Stimulated activated CD4-positive, alpha-beta T cell treated with anti-CD3 and anti-CD28 coated beads, Interleukin-2, amount 100 ng/mL, for 4 hours (primary cell): ENCODE results near the gene SHLD1.

Source experiments
- DNase-seq: peaks from one replicate; pipeline ENCODE4 v3.0.0-alpha.2; 2020; ENCODE audit warnings: low read depth

Gene SHLD1

DNA sequence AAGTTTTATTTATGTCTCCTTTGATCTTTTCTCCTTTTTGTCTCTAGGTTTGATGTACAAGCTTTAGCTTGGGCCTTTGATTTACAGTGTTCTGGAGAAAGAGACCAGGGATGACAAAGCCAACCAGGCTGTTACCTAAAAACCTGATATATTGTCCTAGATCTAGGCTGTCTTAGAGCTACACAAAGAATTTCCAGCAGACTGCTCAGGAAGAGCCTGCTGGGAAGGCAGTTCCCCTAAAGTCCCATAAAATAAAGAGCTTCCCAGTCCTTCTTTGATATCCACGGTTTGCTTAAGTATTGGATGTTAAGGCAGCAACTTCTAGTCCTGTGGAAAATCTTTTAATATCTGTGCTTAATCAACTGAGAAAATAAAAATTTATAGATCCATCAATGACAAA is 70.5 kb downstream of the SHLD1 start:
- DNase-seq, result no peak

DNA sequence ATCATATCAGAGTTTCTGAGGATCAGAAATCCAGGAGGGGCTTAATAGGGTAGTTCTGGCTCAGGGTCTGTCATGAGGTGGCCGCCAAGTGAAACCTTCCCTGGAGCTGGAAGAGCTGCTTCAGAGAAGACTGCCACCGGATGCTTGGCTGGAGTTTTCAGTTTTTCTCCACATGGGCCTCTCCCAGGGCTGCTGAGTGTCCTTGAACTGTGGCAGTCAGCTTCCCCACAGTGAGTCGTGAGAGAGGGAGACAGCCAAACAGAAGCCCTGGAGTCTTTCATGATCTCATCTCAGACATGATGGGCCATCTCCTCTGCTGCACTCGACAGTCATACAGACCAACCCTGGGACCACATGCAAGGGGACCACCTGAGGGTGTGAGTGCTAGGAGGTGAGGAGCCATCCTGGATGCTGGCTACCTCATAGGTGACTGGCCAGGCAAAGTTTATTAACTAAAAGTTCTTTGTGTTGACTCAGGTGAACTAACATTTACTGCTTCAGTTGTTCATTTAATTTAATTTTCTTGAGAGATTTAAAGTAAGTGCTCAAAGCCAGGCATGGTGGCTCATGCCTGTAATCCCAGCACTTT is 71.5 kb downstream of the SHLD1 start:
- DNase-seq, result no peak

DNA sequence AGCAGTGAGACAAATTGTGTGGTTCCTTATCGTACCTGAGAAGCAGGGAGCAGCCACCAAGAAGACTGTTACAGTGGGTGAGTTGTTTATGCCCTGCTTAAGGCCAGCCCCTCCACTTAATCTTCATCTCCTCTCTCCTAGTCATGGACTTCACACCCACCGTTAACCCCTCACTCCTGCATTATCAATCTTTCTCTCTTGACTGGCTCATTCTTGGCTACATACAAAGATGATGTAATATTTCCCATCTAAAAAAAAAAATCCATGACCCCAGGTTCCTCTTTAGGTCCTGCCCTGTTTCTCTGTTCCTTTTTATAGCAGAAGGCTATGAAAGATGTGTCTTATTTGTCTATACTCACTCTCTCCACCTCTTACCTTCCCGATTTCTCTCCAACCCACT is 72.4 kb downstream of the SHLD1 start:
- no peak for DNase-seq

DNA sequence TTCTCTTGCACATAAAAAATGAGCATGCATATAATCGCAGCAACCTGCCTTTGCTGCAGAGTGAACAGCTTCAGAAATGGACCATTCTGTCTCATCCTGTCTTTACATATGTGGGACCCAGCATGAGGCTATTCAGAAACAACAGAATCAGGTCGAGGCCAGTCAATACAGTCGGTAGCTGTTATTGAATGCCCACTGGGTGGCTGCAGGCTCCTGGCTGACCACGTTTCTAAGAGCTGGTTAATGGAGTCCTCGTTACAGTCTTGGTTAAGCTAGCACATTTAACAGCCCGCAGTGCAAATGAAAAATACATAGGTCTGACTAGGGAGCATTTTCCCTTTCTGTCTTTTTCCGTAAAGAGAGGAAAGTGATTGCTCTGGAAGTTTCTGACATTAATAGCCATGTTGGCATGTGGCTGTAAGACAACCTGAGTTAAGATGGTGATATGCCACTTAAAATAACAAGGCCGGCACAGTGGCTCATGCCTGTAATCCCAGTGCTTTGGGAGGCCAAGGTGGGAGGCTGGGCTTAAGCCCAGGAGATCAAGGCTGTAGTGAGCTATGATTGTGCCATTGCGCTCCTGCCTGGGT is 75.0 kb downstream of the SHLD1 start:
- no peak for DNase-seq

DNA sequence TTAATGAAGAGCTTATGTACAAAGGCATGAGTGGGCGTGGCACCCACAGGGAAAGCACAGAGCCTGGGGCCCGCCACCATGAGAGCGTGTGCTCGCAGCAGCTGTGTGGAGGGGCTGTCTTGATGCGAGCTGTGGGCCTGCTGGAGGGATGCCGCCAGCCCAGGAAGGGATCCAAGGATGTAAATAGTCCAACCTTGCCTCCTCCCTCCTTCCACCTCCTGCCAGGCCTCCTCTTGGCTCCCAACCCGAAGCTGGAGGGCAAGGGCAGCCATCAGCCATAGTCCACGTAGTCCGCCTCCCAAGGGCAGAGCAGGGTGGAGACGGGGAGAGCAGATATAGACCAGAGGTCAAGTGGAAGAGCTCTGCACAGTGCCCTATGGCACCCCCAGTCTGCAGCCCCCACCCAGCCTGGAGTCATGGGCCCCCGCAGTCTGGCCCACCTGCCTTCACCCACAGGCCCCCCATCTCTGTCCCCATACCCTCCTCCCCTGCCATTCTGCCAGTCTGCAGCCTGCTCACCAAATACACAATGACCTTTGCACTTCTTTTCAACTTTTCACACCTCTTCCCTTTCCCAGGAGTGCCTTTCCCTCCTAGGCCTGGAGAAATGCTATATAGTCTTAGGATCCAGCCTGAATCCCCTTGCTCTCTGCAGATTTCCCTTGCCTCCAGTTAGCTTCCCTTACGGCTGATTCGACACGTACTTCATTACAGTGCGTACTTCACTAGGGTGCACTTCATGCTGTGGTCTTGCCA is 77.1 kb downstream of the SHLD1 start:
- DNase-seq, result no peak

DNA sequence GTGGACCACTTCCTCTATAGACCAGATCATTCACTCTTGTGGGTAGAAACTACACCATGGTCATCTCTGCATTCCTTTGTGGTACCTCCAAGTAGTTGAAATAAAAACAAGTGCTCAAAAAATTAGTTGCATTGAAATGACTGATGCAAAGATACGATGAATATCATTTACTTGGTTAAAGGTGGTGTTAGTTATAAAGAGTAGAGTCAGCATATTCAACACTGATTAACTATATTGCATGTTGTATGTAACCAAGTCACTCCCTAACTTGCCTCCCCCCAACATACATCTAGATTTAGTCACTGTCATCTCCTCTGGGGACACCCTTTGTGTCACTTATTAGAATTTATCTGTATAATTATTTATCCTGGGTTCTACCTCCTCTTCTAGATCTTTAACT is 77.7 kb downstream of the SHLD1 start:
- DNase-seq, result no peak

DNA sequence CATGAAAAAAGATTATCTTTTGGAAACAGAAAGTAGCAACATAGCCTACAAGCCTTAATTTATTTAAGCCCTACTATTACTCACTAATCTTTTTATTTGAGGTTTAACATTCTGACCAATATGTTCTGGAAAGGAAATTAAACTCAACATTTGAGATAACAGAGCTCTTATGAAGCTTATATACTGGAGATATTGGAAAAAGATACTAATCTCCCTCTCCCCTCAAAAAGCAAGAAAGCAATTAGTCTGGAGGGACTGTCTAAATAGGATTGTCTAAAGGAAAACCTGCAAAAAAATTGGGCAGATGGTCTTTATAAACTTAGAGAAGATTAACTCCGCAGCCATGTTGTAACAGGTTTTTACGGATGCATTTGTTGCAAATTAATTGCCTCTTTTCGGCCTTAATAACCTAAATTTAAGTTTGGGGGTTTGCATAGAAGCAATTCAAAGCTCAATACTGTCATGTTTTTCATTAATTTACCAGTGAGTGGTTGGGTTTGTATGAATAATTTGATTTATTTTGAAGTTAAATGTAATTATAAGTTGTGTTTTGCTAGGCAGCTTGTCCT is 79.1 kb downstream of the SHLD1 start:
- no peak for DNase-seq

DNA sequence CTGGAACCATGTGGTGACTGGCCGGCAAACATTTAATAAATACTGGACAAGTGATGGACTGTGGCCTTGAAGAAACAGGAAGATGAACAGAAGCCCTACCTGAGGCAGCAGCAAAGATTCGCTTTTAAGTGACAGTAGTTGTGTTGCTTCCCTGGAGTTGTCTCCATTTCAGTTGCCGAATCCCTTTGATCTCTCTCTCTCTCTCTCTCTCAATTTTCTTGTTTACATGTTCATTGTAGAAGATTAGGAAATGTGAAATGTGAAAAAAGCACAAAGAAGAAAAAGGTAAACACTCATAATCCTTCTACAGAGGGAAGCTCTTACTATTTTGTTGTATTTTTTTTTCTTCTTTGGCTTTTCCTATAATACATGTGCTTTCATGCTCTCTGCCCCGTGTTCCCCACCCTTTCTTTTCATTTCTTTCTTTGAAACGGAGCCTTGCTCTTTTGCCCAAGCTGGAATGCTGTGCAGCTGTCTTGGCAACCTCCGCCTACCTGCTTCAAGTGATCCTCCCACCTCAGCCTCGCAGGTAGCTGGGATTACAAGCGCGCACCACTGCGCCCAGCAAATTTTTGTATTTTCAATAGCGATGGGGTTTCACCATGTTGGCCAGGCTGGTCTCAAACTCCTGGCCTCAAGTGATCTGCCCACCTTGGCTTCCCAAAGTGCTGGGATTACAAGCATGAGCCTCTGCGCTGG is 81.5 kb downstream of the SHLD1 start:
- DNase-seq, result no peak

DNA sequence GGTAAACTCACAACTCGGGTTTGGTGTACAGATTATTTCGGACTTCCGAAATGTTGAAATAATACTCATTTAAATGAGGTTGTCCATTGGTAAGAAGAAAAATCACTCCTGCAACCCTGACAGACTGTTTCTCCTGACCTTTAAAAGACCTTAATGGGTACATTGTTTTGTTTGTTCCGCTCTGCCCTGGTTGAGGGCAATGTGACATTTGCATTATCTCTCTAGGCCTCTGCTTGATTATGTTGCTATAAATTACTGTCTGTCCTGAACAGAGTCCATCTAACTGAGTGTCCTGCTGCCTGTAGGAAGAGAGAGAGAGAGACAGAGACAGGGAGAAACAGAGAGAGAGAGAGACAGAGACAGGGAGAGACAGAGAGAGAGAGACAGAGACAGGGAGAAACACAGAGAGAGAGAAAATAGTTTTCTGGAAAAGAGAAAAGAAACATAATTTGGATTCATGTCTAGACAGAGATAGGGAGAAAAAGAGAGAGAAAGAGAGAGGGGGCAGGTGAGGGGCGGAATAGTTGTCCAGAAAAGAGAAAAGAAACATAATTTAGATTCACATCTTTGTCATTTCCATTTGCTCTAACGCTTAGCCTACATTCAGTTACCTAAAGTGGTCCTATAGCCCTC is 83.2 kb downstream of the SHLD1 start:
- no peak for DNase-seq

DNA sequence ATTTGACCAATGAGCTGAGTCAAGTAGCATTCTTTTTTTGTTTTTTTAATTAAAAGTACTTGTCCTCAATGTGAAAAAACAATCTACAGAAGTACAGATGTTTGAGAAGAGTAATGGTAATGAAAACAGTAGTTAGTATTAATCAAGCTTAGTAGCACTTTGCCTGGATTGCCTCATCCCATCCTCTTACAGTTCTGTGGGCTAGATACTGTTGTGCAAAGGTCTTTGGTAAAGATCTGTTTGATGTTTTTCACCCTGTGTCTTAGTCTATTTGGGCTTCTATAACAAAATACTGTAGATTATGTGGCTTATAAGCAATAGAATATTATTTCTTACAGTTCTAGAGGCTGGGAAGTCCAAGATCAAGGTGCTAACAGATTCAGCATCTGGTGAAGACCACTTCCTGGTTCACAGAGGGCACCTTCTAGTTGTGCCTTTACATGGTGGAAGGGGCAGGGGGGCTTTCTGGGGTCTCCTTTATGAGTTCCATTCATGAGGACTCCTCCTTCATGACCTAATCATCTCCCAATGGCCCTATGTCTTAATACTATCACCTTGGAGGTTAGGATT is 84.3 kb downstream of the SHLD1 start:
- no peak for DNase-seq

DNA sequence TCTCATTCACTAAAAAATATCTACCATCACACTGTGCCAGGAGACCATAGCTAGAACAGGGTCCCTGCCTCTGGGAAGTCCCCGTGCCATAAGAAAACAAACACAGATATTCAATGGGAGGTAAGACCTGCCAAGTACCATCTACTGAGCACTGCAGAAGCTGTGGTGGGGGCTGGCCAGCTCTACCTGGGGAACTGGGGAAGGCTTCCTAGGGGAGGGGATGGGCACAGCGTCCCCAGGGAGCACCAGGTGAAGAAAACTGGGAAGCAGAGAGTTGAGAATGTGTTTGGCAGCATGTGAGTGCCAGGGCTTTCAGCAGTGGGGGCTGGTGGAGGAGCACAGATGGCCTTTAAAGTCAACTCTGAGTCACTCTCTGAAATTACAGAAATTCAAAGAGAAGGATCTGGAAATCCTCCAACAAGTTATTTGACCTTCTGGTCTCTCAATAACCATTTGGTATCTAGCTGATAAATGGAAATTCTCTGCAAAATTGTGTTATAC is 85.2 kb downstream of the SHLD1 start:
- no peak for DNase-seq

DNA sequence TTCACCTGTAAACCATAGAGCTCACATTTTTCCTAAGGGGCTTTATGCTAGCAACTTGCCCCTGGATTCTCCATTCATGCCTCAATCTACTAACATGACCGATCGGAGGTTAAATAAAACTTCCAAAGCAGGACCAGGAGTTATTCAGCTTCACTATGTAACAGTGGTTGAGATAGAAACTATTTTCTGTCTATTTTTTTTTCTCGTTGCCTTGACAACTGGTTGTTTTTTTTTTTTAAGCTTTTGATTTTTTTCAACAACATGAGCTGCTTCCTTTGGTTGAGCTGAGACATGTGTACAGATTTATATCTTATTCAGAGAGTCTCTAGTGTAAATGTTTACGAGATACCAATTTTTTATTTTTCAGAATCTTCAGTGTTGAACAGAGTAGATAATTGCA is 85.7 kb downstream of the SHLD1 start:
- no peak for DNase-seq

DNA sequence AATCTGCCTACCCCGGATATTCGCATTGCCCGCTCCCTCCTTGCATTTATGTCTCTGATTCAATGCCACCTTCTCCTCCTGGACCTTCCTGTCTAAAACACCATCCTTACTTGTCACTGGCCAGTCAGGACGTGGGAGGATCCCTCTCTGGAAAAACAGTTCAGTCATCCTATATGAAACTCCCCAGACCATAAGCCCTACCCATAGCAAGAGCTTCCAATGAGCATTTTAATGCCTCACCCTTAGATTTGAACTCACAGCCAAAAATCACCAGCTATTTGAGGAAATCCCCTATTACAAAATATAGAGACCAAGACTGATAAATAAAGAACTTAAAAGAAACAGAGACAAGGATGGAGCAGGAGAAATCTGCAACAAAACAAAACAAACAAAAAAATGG is 86.4 kb downstream of the SHLD1 start:
- no peak for DNase-seq

DNA sequence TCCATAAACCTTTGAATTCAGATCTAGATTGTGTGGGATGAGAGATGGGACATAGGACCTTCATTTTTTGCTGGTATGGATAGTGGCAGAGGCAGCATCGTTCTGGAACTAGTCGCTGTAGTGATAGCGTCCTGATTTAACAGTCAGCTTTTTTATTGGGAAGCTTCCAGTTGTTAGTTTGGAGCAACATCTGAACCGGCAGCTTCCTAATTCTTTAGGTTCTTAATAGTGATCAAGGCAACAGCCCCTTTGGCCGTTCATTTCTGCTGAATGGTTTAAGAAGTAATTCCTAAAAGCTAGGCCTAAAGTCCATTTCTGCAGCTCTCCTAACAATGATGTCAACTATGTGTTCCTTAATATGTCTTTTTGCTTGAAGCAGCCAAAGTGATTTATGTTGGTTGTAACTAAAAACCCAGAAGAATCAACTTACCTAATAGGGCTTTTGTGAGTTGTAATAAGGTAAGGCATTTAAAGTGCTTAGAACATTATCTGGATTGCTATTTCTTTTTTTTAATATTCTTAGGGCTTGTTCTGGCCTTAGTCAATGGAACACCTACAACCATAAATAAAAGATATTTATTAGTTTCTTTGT is 90.3 kb downstream of the SHLD1 start:
- no peak for DNase-seq

DNA sequence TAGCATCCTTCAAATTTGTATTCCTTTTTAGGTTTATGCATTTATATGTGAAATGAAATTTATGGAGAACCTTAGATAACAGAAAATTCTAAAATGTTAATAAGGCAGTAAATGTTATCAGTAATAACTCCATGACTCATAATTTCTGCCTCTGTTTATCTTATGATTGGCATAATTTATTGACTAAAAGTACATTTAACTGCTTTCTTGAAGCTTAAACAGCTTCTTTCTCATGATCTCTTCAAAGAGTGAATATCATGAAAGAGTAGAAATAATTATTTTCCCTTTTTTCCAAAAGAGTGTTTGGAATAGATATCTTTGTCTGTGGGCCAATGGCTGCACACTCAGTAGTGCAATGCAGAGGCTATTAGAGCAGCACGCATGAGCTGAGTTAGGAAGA is 91.3 kb downstream of the SHLD1 start:
- DNase-seq, result no peak

DNA sequence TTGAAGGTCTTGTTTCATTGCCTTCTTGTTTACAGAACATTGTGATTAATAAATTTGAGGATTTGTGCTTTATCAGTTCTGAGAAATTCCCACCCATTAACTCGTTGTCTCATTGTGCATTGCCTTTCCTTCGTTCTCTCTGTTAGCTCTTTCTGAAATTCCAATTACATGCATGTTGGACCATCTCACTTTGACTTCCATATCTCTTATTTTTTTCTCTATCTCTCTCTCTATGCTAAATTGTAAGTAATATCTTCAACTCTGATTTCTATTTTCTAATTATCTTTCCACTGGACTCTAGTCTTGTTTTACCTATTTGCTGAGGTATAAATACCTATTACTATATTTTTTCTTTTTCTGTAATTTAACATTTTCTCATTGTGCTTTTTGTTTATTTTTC is 92.3 kb downstream of the SHLD1 start:
- no peak for DNase-seq

DNA sequence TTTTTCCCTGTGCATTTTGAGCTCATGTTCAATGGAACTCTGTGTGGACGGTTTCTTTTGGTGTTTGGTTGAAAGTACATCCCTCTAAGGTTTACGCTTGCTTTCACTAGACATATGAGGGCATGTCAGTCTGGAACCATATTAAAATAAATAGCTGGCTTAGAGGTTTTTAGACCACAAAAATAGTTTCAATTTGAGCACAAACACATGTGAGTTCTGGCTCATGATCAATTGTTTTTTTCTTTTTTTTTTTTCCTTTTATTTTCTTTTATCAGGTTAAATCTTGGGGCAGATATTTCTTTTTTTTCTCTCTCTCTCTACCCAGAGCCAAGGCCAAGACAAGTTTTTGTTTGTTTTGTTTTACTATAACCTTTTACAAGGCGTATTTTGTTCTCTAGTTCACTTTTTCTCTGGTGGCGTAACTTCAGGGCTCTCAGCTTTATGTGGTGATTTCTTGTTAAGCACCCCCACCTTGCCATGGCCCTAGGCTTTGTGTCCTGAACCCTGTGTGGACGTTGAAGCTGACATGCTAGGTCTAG is 92.9 kb downstream of the SHLD1 start:
- DNase-seq, result no peak

DNA sequence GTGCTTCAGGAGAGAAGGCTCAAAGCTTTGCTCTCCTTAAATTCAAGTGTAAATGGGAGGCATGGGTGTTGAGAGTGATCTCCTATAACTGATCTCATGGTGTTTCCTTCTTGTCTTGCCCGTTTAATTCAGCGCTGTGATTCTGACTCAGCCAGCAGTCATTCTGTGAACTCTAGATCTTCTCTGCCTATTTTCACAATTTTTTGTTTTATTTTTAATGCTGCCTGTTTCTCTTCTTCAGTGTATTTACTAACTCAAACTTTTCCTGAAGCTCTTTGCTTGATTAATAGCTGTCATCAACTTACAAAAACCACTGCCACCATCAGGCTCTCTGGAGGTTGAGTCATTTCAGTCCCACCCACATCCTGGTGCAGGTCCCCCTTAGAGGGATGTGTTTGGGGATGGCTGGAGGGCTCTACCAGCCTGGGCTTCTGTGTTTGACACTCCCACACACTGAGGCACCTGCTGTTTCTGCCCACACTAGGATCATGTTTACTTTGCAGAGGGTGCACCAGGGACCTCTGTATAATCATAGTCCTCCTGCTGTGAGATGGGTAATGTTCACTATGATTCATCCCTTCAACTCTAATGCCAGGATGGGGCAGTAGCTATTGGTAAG is 94.0 kb downstream of the SHLD1 start:
- peak; percentile 38 for DNase-seq

DNA sequence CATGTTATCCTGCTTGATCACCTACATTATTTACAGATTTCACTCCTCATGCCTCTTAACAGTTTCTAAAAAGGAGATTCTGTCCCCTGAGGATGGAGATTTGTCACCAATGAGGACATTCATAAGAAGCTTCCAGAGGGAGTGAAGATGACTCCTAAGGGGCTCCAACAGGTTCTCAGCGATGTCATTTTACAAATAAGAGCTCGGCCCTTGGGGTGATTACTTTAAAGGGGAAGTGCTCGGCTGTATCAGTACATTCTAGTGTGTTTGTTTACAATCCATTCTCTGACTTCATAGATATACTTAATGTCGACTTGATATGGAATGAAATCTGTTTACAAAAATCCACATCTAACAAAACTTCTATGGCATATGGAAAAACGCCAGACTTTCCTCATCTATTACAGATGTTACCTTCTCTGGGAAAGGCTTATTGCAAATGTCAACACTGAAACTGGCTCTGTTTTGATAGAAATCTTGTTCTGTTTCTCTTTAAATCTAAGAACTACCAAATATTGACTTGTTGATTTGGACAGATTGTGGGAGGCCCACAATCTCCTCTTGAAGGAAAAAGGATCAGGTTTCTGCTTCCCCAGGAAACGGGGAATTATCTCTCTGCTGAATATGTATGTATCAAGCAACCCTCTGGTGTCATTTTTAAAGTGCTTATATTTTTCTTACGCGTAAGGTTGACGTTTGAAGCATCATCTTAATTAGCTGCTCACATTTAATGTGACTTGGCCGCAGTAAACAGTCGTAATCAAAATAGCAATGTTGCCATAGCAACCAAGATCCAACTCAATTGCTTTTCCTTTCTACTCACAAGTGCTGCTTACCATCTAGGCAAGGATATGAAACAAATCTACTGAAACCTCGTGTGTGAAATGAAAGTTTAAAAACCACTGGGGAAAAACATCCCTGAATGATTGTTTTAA is 95.7 kb downstream of the SHLD1 start:
- DNase-seq, result no peak
